Neuronal stem cell (in vitro differentiated cells): ENCODE data around the gene TMC3.

Experiments used
- DNase-seq: peaks from one replicate; pipeline ENCODE4 v3.0.0-alpha.2; 2013; ENCODE audit warnings: low spot score
- H2AFZ ChIP-seq: one replicate; pipeline ENCODE4 v1.6.1; 2013; ENCODE audit warnings: mild to moderate bottlenecking, low read length, inconsistent platforms
- H2AK5ac ChIP-seq: 2 replicates; pipeline ENCODE4 v1.6.1; 2013; ENCODE audit warnings: low read depth, mild to moderate bottlenecking, inconsistent platforms, low read length, moderate library complexity, mixed read lengths
- H2BK120ac ChIP-seq: 2 replicates; pipeline ENCODE4 v1.6.1; 2013; ENCODE audit warnings: low read depth, mild to moderate bottlenecking, inconsistent platforms, low read length, moderate library complexity, mixed read lengths
- H2BK12ac ChIP-seq: one replicate; pipeline ENCODE4 v1.6.1; 2013; ENCODE audit warnings: low read length, inconsistent platforms
- H2BK15ac ChIP-seq: 2 replicates; pipeline ENCODE4 v1.6.1; 2013; ENCODE audit warnings: mild to moderate bottlenecking, low read length, inconsistent platforms, mixed read lengths
- H2BK5ac ChIP-seq: one replicate; pipeline ENCODE4 v1.6.1; 2013; ENCODE audit warnings: inconsistent platforms, mild to moderate bottlenecking, low read length, moderate library complexity
- H3K14ac ChIP-seq: one replicate; pipeline ENCODE4 v1.6.1; 2013; ENCODE audit warnings: low read length, inconsistent platforms
- H3K18ac ChIP-seq: 2 replicates; pipeline ENCODE4 v1.6.1; 2013; ENCODE audit warnings: low read length, inconsistent platforms
- H3K23ac ChIP-seq: 2 replicates; pipeline ENCODE4 v1.6.1; 2013; ENCODE audit warnings: low read depth, mild to moderate bottlenecking, mixed read lengths, low read length, inconsistent platforms; ENCODE audit not compliant: poor library complexity
- H3K27ac ChIP-seq: replicated peaks from 3 replicates; pipeline ENCODE4 v1.5.1; 2013; ENCODE audit warnings: low read length, inconsistent platforms
- H3K27me3 ChIP-seq, 3 experiments: 2 replicates each; pipeline ENCODE4 v1.6.1; 2013; ENCODE audit warnings: low read length in 3 of 3, mild to moderate bottlenecking in 2 of 3, inconsistent platforms in 1 of 3, low read depth in 1 of 3, mixed read lengths in 1 of 3, moderate library complexity in 1 of 3; ENCODE audit not compliant: control insufficient read depth in 3 of 3, insufficient read depth in 3 of 3
- H3K36me3 ChIP-seq, 2 donors: replicated peaks in 1 of 2; 2 replicates each; pipeline ENCODE4 v1.6.1; 2013; ENCODE audit warnings: low read length in 2 of 2; ENCODE audit not compliant: control insufficient read depth in 2 of 2, insufficient read depth in 2 of 2
- H3K4ac ChIP-seq: 2 replicates; pipeline ENCODE4 v1.6.1; 2013; ENCODE audit warnings: inconsistent platforms, mild to moderate bottlenecking, low read length, moderate library complexity
- H3K4me1 ChIP-seq, 2 donors: 1 replicate in 1 of 2; 2 replicates in 1 of 2; pipeline ENCODE4 v1.6.1; 2013; ENCODE audit warnings: low read length in 2 of 2, low read depth in 1 of 2; ENCODE audit not compliant: control insufficient read depth in 2 of 2, insufficient read depth in 1 of 2
- H3K4me2 ChIP-seq: one replicate; pipeline ENCODE4 v1.6.1; 2013; ENCODE audit warnings: mild to moderate bottlenecking, low read length, inconsistent platforms; ENCODE audit not compliant: insufficient read depth, poor library complexity, severe bottlenecking
- H3K4me3 ChIP-seq, 2 donors: 2 replicates each; pipeline ENCODE4 v1.5.1; 2013; ENCODE audit warnings: low read length in 2 of 2, mild to moderate bottlenecking in 2 of 2, inconsistent platforms in 1 of 2, moderate library complexity in 1 of 2
- H3K79me1 ChIP-seq: one replicate; pipeline ENCODE4 v1.6.1; 2013; ENCODE audit warnings: low read depth, mild to moderate bottlenecking, inconsistent platforms, low read length, moderate library complexity
- H3K9ac ChIP-seq: one replicate; pipeline ENCODE4 v1.6.1; 2013; ENCODE audit warnings: mild to moderate bottlenecking, low read depth, low read length, inconsistent platforms; ENCODE audit not compliant: poor library complexity
- H3K9me3 ChIP-seq, 2 donors: replicated peaks in 1 of 2; 2 replicates each; pipeline versions ENCODE3 to v1.6.1; 2013; ENCODE audit warnings: low read length in 2 of 2, mild to moderate bottlenecking in 2 of 2, inconsistent platforms in 1 of 2, low read depth in 1 of 2, mixed read lengths in 1 of 2, moderate library complexity in 1 of 2; ENCODE audit not compliant: control insufficient read depth in 2 of 2, insufficient read depth in 1 of 2
- H4K8ac ChIP-seq: one replicate; pipeline ENCODE4 v1.6.1; 2013; ENCODE audit warnings: low read depth, mild to moderate bottlenecking, inconsistent platforms, low read length, moderate library complexity
- H4K91ac ChIP-seq: one replicate; pipeline ENCODE4 v1.6.1; 2013; ENCODE audit warnings: low read length, low read depth, mild to moderate bottlenecking, inconsistent platforms; ENCODE audit not compliant: poor library complexity
- WGBS, 2 donors: extraction: QIAGEN DNeasy Blood & Tissue Kit; methylation state at CpG; one replicate each; pipeline ENCODE4 v1.1.7; 2013; ENCODE audit warnings: missing lambda C conversion rate in 2 of 2, mixed read lengths in 1 of 2; ENCODE audit not compliant: insufficient read length in 2 of 2, insufficient replicate concordance in 1 of 2; ENCODE audit errors: extremely low coverage in 2 of 2; 5-methylcytosine and 5-hydroxymethylcytosine counted together

The TMC3 gene

GRCh38 chr15:81288040-81288439 is 86.0 kb downstream of the TMC3 start:
- Histone ChIP-seq H2AK5ac (no peak overlapping the region), H3K27ac (no peak overlapping the region), H2BK15ac (no peak overlapping the region), H3K79me1 (no peaks in the 10 kb centered on the region), H4K91ac (no peak overlapping the region), H3K4me2 (no peak overlapping the region), H2BK120ac (no peak overlapping the region), H3K23ac (no peak overlapping the region), H3K4ac (no peak overlapping the region), H3K4me1 (no peaks in the 10 kb centered on the region), H3K9ac (no peak overlapping the region), H3K27me3 (peaks cover 0 to 3% (median 0%) of the 10 kb centered on the region in 3 experiments), H2BK12ac (no peak overlapping the region), H2BK5ac (no peak overlapping the region), H3K18ac (no peak overlapping the region), H4K8ac (no peak overlapping the region), H3K9me3 (no peaks in the 10 kb centered on the region), H2AFZ (no peak overlapping the region), H3K4me3 (no peak overlapping the region), H3K36me3 (no peaks in the 10 kb centered on the region), H3K14ac (no peak overlapping the region)
- DNase-seq, result no peak
- WGBS, 2 donors, result no CpG with 5 or more reads among the region's 3 CpGs

- H2BK120ac ChIP-seq, result no peak overlapping the region
- H2AFZ ChIP-seq, result no peak overlapping the region
- no peak overlapping the region for H2BK5ac ChIP-seq
- no peak for DNase-seq
- no peaks in the 10 kb centered on the region for H3K36me3 ChIP-seq
- no peak overlapping the region for H3K4me2 ChIP-seq
- no peak overlapping the region for H3K23ac ChIP-seq
- H2BK15ac ChIP-seq, result no peak overlapping the region
- no peak overlapping the region for H3K9ac ChIP-seq
- no peak overlapping the region for H2AK5ac ChIP-seq
- peaks cover 0 to 3% (median 0%) of the 10 kb centered on the region in 3 experiments for H3K27me3 ChIP-seq
- no peaks in the 10 kb centered on the region for H3K9me3 ChIP-seq
- no peak overlapping the region for H2BK12ac ChIP-seq
- no peak overlapping the region for H3K4me3 ChIP-seq
- no peak overlapping the region for H4K8ac ChIP-seq
- no peak overlapping the region for H3K27ac ChIP-seq
- H3K14ac ChIP-seq, result no peak overlapping the region
- no peak overlapping the region for H4K91ac ChIP-seq
- H3K18ac ChIP-seq, result no peak overlapping the region
- H3K4ac ChIP-seq, result no peak overlapping the region
- no peaks in the 10 kb centered on the region for H3K4me1 ChIP-seq
- WGBS, 2 donors, result no CpG with 5 or more reads among the region's 2 CpGs
- no peaks in the 10 kb centered on the region for H3K79me1 ChIP-seq
Measured at GRCh38 chr15:81286621-81287121, 87.3 kb downstream of the TMC3 start.

- no peak overlapping the region for H3K18ac ChIP-seq
- no peak overlapping the region for H2BK15ac ChIP-seq
- no peaks in the 10 kb centered on the region for H3K36me3 ChIP-seq
- H3K23ac ChIP-seq, result no peak overlapping the region
- peaks cover 0 to 11% (median 0%) of the 10 kb centered on the region in 3 experiments for H3K27me3 ChIP-seq
- H3K4me1 ChIP-seq, result no peaks in the 10 kb centered on the region
- no peak overlapping the region for H3K14ac ChIP-seq
- no peak overlapping the region for H3K4me3 ChIP-seq
- no peak overlapping the region for H4K8ac ChIP-seq
- WGBS, 2 donors, result no CpG with 5 or more reads among the region's 6 CpGs
- no peaks in the 10 kb centered on the region for H3K9me3 ChIP-seq
- no peak overlapping the region for H3K9ac ChIP-seq
- no peak overlapping the region for H4K91ac ChIP-seq
- H3K27ac ChIP-seq, result no peak overlapping the region
- no peak overlapping the region for H3K4ac ChIP-seq
- H2BK120ac ChIP-seq, result no peak overlapping the region
- no peak overlapping the region for H2AK5ac ChIP-seq
- no peak overlapping the region for H3K4me2 ChIP-seq
- H3K79me1 ChIP-seq, result no peaks in the 10 kb centered on the region
- DNase-seq, result no peak
- H2BK5ac ChIP-seq, result no peak overlapping the region
- no peak overlapping the region for H2BK12ac ChIP-seq
- no peak overlapping the region for H2AFZ ChIP-seq
Measured at GRCh38 chr15:81285461-81285860, 88.6 kb downstream of the TMC3 start.

- no CpG with 5 or more reads among the region's 5 CpGs for WGBS, 2 donors
- Histone ChIP-seq H3K27ac (no peak overlapping the region), H3K23ac (no peak overlapping the region), H2BK15ac (no peak overlapping the region), H4K8ac (no peak overlapping the region), H3K27me3 (peaks cover 0 to 11% (median 0%) of the 10 kb centered on the region in 3 experiments), H3K79me1 (no peaks in the 10 kb centered on the region), H3K4me3 (no peak overlapping the region), H2AFZ (no peak overlapping the region), H2BK120ac (no peak overlapping the region), H4K91ac (no peak overlapping the region), H3K9ac (no peak overlapping the region), H3K14ac (no peak overlapping the region), H3K4ac (no peak overlapping the region), H2BK5ac (no peak overlapping the region), H3K4me1 (no peaks in the 10 kb centered on the region), H3K18ac (no peak overlapping the region), H2BK12ac (no peak overlapping the region), H3K4me2 (no peak overlapping the region), H2AK5ac (no peak overlapping the region), H3K36me3 (no peaks in the 10 kb centered on the region), H3K9me3 (no peaks in the 10 kb centered on the region)
- DNase-seq, result no peak
Measured at GRCh38 chr15:81284256-81285031, 89.6 kb downstream of the TMC3 start.
